G401 (cell line): ENCODE results near the gene ALDH1A2. TPM values are rescaled to one million over a fixed set of nuclear protein-coding genes. Genes with fewer than 3 reads are reported as not detected.
A peak's percentile ranks its signal among the peaks of the same experiment; 100 is the strongest.

Experiments
- DNase-seq: peaks from one replicate; pipeline ENCODE4 v3.0.0-alpha.2; 2015; ENCODE audit warnings: low spot score
- in situ Hi-C: cut with HindIII; loops from 2 replicates; pipeline ENCODE4 v1.10.0; 2016; ENCODE audit warnings: low sequenced_read_pairs, mixed read lengths
- total RNA-seq: library from RNA; depleted of rRNA; stranded (reverse); fragments of >200 nt; shearing (Covaris generic); gene quantifications from 2 replicates; pipeline ENCODE4 v1.2.3, GENCODE V29; 2014

ALDH1A2 gene
- total RNA-seq, 1 experiment from 2014 or later: not detected

- in situ Hi-C loops: no loop called here
- DNase-seq: peak; percentile 29
Measured at GRCh38 chr15:58070801-58071418, 5.4 kb upstream of the ALDH1A2 start.

DNA sequence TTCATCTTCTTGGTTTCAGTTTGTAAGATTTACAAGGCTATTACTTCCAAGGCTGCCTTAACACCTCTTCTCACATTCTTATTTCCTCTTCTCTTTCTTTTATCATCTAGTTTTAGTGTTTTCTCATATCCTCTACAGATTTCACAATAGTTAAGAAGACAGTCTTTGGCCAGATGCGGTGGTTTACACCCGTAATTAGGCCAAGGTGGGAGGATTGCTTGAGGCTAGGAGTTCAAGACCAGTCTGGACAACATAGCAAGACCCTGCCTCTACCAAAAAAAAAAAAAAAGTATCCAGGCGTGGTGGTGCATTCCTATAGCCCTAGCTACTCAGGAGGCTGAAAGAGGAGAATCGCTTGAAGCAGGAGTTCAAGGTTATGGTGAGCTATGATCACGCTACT, 3.5 kb upstream of the ALDH1A2 start:
- in situ Hi-C loops: no loop called here
- DNase-seq: no peak

DNA sequence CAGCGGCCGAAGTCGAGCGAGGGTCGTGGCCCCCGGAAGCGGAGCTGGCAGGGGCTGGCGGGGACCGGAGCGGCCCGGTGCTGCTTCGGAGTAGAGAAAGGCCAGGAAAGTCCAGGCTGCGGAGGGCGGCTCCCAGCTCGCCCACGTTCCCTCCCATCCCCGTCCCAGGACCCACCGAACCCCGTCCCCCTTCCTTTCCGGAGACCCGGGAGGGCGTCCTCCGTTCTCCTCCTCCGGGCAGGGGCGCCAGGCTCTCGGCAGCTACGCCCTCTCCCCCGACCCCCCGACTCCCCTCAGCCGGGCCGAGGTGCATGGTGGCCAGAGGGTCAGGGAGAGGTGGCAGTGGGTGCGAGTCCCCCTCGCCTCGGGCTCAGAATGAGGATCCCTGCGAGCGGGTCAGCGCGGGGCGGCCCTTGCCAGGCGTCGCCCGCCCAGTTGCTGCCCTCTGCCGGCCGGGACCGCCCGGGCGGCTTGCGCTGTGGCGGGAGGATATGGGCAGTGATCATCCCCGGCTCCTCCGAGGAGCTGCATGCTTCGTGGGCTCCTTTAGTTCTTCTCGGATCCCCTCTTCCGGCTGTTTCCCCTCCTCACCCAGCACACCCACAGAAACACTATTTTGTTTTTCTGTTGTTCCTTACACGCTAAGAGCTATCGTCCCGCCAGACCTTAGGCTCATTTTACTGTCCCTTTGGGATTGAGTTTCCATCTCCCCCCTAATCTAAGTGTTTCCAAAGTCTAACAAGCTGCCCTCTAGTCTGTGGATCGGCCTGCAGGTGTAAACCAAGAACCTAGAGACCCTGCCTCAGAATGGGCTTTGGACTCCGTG, 744 bp upstream of the ALDH1A2 start:
- DNase-seq: no peak
- in situ Hi-C loops: no loop called here

DNA sequence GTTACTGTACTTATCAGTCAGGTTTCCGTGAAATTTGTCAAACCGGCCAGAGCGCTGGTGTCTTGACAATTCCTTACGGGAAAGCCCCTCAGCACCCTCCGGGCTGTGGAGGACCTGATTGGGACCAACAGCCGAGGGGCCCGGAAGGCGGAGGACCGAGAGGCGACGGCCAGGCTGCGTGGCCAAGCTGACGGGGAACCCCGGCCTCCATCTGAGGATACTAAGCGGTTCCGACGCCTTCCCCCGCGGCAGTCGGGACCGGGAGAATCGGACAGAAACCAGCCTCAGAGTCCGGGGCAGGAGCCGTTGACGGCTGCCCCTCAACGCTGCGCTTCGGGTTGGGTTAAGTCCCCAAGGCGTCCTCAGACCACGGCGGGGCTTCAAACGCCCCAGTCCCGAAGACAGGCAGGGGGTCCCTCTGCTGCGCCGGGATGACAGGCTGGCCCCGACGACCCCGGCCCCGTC, 499 bp downstream of the ALDH1A2 start:
- no peak for DNase-seq

GRCh38 chr15:58064082-58064979, 1.2 kb downstream of the ALDH1A2 start:
- no peak for DNase-seq
- in situ Hi-C loops: no loop called here

More for the DNA sequence above, 499 bp downstream of the ALDH1A2 start:
- in situ Hi-C loops: no loop called here

- DNase-seq: no peak
- in situ Hi-C loops: no loop called here
Measured at GRCh38 chr15:58063614-58064013, 1.9 kb downstream of the ALDH1A2 start.

DNA sequence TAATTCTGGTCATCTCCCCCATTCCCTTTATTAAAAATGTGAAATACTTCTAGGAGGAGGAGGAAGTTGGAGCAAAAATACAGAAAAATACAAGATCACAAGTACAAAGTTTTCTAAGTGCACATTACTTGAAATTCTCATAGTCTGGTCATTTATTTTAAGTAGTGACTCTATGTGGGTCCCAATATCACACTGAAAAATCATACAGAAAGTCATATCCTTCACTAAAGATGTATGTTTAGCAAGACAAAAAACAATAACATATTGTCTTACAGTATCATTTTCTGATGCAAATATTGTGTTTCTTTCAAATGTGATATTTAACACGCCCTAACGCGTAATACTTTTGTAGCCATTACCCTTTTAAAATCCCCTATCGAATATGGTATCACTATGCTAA, 2.5 kb downstream of the ALDH1A2 start:
- DNase-seq: no peak
- in situ Hi-C loops: no loop called here

- no peak for DNase-seq
- in situ Hi-C loops: no loop called here
Measured at GRCh38 chr15:58062175-58062574, 3.3 kb downstream of the ALDH1A2 start.

- DNase-seq: no peak
- in situ Hi-C loops: no loop called here
Measured at GRCh38 chr15:58060575-58060974, 4.9 kb downstream of the ALDH1A2 start.

- no peak for DNase-seq
- in situ Hi-C loops: no loop called here
Measured at GRCh38 chr15:58058729-58059128, 6.8 kb downstream of the ALDH1A2 start.

GRCh38 chr15:58058073-58058472, 7.4 kb downstream of the ALDH1A2 start:
- in situ Hi-C loops: no loop called here
- DNase-seq: no peak

DNA sequence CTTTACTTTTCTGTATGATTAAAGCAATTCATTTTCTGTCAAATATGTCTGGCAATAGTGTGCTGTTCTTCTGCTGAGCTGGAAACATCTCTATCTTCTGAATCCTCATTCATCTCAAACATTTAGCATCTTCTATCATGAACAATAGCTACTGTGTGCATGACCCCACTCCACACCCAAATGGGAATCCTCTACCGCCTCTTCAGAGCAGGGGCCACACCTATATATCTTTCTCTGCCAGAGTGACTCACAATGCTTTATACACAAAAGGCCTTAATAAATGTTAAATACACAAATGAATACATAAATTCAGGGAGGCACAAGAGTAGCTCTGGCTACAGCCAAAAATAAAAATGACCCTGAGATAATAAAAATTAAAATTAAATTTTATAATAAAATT, 8.0 kb downstream of the ALDH1A2 start:
- no peak for DNase-seq

GRCh38 chr15:58056015-58056414, 9.5 kb downstream of the ALDH1A2 start:
- no peak for DNase-seq
- in situ Hi-C loops: no loop called here

More for the DNA sequence above, 8.0 kb downstream of the ALDH1A2 start:
- in situ Hi-C loops: no loop called here

- no peak for DNase-seq
- in situ Hi-C loops: no loop called here
Measured at GRCh38 chr15:58053315-58054153, 12.0 kb downstream of the ALDH1A2 start.

DNA sequence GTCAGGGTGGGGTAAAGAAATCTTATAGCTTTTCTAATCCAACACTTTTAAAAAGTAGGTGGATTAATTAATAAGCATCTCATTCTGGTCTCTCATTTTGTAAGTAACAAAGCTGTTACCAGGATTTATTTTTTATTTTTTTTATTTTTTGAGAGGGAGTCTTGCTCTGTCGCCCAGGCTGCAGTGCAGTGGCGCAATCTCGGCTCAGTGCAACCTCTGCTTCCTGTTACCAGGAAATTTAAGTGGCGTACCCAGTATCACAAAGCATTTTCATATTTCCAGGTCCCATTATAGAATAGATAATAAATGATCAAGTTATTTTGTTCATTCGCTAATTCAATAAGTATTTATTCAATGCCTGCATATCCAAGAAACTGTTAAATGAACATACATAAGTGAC, 13.2 kb downstream of the ALDH1A2 start:
- no peak for DNase-seq
- in situ Hi-C loops: no loop called here

DNA sequence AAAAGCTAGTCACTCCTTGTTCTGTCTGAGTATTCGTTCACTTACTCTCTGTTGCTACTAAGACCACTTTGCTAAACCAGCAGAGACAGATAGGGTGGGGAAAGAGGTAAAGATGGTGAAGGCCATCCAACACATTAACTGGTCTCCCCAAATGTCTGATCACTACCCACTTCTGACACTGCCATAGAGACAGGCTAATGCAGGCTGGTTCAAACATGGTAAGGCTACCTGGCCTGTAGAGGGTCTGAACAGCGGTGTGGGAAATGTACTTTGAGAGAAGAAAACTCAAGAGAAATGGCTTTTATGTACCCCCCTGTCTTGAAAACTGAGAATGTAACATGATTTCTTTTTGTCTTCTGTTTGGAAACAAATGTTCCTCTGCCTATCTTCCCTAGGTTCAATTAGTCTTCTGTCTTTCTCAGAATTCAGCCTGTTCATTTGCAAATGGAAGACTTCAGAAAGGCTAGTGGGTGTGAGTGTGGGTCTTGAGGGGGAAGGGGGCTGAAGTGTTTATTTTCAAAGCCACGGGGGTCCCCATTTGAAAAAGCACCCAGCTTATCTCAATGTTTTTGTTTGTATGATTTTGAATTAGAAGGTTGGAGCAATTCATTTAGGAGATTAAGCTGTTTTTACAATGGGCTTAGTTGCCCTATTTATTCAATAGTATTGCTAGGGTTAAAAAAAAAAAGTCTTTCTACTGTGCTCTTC, 15.8 kb downstream of the ALDH1A2 start:
- in situ Hi-C loops: no loop called here
- DNase-seq: no peak

DNA sequence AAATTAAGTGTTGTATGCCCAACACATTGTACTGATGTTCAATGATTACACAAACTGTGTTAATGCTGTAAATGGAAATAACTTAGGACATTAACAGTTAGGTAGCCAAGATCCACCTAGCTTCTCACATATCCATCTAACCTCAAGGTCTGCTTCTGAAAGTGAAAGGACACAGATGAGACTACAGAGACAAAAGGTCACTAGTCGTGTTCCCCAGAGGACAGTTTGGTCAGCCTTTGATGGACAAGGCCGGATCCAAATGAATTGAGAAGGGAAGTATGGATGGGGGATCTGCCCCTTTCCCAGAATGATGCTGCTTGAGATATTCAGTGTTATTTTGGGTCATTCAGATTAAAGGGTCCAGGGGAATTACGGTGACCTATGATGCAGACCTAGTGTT, 17.2 kb downstream of the ALDH1A2 start:
- in situ Hi-C loops: no loop called here
- DNase-seq: no peak

DNA sequence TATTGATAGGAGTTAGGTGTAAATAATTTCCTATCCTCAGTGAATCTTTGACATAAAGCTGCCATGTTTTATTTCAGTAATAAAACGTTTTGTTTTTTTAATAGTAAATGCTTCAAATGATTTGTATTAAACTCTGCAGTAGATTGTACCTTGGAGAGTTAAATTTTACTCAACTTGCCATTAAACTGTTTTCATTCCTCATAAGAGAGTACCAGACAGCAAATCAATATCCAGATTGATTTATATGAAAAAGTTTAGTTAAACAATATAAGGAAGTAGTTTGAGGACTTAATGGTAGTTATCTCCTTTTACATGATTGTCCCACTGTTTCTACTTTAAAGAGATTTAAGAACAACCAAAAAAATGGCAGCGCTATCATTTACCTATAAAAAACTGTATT, 18.4 kb downstream of the ALDH1A2 start:
- no peak for DNase-seq
- in situ Hi-C loops: no loop called here
